ENCODE measurements around the gene HYOU1.

The HYOU1 gene

DNA sequence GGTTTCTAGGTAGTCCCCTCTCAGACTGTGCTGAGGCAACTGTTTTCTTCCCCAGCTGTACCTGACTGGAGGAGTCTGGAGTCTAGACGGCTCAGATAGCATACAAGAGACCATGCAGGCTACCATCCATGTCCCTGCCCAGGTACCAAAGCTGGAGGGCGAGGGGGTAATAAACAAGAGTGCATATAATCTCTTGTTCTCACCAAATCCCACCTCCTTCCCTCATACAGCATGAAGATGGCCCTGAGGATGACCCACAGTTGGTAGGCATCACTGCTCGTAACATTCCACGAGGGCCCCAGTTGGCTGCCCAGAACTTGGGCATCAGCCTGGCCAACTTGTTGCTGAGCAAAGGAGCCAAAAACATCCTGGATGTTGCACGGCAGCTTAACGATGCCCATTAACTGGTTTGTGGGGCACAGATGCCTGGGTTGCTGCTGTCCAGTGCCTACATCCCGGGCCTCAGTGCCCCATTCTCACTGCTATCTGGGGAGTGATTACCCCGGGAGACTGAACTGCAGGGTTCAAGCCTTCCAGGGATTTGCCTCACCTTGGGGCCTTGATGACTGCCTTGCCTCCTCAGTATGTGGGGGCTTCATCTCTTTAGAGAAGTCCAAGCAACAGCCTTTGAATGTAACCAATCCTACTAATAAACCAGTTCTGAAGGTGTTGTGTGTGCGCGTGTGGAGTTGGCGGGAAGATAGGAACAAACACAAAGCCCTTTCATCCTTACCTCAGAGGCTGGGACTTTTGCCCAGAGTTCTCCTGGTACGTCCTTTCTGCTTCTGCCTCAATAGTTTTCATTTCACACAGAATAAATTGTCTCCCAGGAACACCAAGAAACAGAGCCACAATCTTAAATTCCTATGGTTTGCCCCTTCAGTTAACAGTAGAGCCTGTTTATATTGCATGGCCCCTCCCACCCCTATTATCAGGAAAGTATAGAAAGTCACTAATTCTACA, 36.2 kb upstream of the HYOU1 start:
- Mint-ChIP-seq H3K9me3 (no peaks in the 10 kb centered on the region), H3K4me1 (ENCODE audit: low read depth) (peaks cover 33% of the 10 kb centered on the region)

DNA sequence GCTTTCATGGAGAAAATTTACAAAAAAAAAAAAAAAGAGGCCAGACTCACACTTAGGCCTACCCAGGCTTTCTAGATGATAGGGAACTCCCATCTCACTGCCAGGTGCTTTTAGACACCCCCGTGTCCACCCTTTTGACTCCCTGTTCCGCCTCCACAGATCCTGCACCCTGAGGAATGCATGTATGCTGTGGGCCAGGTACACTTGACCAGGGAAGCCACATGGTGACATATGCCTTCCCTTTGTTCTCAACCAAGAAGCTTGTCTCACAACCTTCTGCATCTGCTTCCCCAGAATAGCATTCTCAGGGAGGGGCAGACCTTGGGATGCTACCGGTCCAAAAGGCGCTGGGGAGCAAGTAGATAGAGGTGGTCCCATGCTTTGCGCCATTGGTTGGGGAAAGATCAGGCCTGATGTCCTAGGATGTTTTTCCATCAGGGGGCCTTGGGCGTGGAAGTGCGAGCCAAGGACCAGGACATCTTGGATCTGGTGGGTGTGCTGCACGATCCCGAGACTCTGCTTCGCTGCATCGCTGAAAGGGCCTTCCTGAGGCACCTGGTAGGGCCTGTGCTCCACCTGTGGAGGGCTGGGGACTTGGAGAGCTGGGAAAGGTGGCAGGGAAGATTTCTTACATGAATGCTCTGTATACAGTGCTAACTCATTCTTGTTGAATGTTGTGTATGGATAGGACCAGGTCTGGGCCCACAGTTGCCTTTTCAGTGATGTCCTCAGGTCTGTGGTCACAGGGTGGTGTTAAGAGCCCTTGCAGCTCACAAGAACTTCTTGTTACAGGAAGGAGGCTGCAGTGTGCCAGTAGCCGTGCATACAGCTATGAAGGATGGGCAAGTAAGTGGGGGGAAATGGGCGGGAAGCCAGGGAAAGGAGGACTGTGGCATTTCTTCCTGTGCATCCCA, 35.2 kb upstream of the HYOU1 start:
- H3K36me3 Mint-ChIP-seq (ENCODE audit: low read depth): peaks cover 37% of the 10 kb centered on the region
- no peaks in the 10 kb centered on the region for H3K9me3 Mint-ChIP-seq
- H3K4me1 Mint-ChIP-seq (ENCODE audit: low read depth): peaks cover 39% of the 10 kb centered on the region
- H3K27me3 Mint-ChIP-seq (ENCODE audit: low read depth): peaks cover 3% of the 10 kb centered on the region
- H3K27ac Mint-ChIP-seq: peak overlapping the region; percentile 56
- H3K4me3 Mint-ChIP-seq: peak overlapping the region; percentile 92

More for the DNA sequence above, 36.2 kb upstream of the HYOU1 start:
- Mint-ChIP-seq H3K27ac (peak overlapping the region; percentile 77), H3K4me3 (peak overlapping the region; percentile 92), H3K36me3 (ENCODE audit: low read depth) (peaks cover 47% of the 10 kb centered on the region), H3K27me3 (ENCODE audit: low read depth) (peaks cover 3% of the 10 kb centered on the region)

- Mint-ChIP-seq H3K27me3 (ENCODE audit: low read depth) (peaks cover 3% of the 10 kb centered on the region), H3K4me1 (ENCODE audit: low read depth) (peaks cover 38% of the 10 kb centered on the region), H3K36me3 (ENCODE audit: low read depth) (peaks cover 28% of the 10 kb centered on the region), H3K9me3 (no peaks in the 10 kb centered on the region), H3K4me3 (no peak overlapping the region), H3K27ac (no peak overlapping the region)
Observed at GRCh38 chr11:119091178-119091577, 34.2 kb upstream of the HYOU1 start.

- Mint-ChIP-seq H3K4me3 (no peak overlapping the region), H3K9me3 (no peaks in the 10 kb centered on the region), H3K4me1 (ENCODE audit: low read depth) (peaks cover 40% of the 10 kb centered on the region)
Observed at GRCh38 chr11:119089319-119089718, 32.3 kb upstream of the HYOU1 start.

GRCh38 chr11:119088406-119088805, 31.4 kb upstream of the HYOU1 start:
- H3K4me1 Mint-ChIP-seq (ENCODE audit: low read depth): peaks cover 37% of the 10 kb centered on the region
- no peaks in the 10 kb centered on the region for H3K27me3 Mint-ChIP-seq (ENCODE audit: low read depth)
- no peak overlapping the region for H3K27ac Mint-ChIP-seq
- H3K9me3 Mint-ChIP-seq: no peaks in the 10 kb centered on the region
- H3K4me3 Mint-ChIP-seq: no peak overlapping the region
- H3K36me3 Mint-ChIP-seq (ENCODE audit: low read depth): peaks cover 17% of the 10 kb centered on the region

More at GRCh38 chr11:119089319-119089718, 32.3 kb upstream of the HYOU1 start:
- Mint-ChIP-seq H3K27me3 (ENCODE audit: low read depth) (no peaks in the 10 kb centered on the region), H3K27ac (no peak overlapping the region), H3K36me3 (ENCODE audit: low read depth) (peaks cover 23% of the 10 kb centered on the region)

GRCh38 chr11:119087747-119088241, 30.8 kb upstream of the HYOU1 start:
- no peaks in the 10 kb centered on the region for H3K9me3 Mint-ChIP-seq
- no peak overlapping the region for H3K4me3 Mint-ChIP-seq
- no peaks in the 10 kb centered on the region for H3K27me3 Mint-ChIP-seq (ENCODE audit: low read depth)
- H3K27ac Mint-ChIP-seq: peak overlapping the region; percentile 63
- peaks cover 11% of the 10 kb centered on the region for H3K36me3 Mint-ChIP-seq (ENCODE audit: low read depth)
- H3K4me1 Mint-ChIP-seq (ENCODE audit: low read depth): peaks cover 34% of the 10 kb centered on the region

DNA sequence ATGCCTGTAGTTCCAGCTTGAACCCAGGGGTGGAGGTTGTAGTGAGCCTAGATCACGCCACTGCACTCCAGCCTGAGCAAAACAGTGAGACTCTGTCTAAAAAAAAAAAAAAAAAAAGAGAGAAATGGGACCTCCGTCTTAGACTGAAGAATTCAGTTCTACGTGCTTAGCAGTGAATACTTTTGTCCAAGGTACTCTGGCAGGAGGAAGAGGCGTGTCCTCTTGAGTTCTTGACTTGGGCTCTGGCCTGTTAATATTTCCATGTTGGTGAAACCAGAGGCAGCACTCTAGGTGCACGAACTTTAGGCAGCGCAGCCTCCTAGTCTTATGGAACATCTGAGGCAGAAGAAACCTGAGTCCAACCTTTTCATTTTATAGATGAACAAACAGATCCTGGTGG, 30.1 kb upstream of the HYOU1 start:
- Mint-ChIP-seq H3K4me3 (peak overlapping the region; percentile 34), H3K4me1 (ENCODE audit: low read depth) (peaks cover 28% of the 10 kb centered on the region), H3K27ac (no peak overlapping the region), H3K36me3 (ENCODE audit: low read depth) (peaks cover 8% of the 10 kb centered on the region), H3K27me3 (ENCODE audit: low read depth) (no peaks in the 10 kb centered on the region), H3K9me3 (no peaks in the 10 kb centered on the region)

GRCh38 chr11:119085437-119085847, 28.4 kb upstream of the HYOU1 start:
- no peaks in the 10 kb centered on the region for H3K27me3 Mint-ChIP-seq (ENCODE audit: low read depth)
- peaks cover 23% of the 10 kb centered on the region for H3K4me1 Mint-ChIP-seq (ENCODE audit: low read depth)
- peak overlapping the region; percentile 92 for H3K27ac Mint-ChIP-seq
- H3K4me3 Mint-ChIP-seq: peak overlapping the region; percentile 91
- H3K36me3 Mint-ChIP-seq (ENCODE audit: low read depth): peaks cover 18% of the 10 kb centered on the region
- H3K9me3 Mint-ChIP-seq: no peaks in the 10 kb centered on the region

GRCh38 chr11:119084663-119085436, 27.8 kb upstream of the HYOU1 start, which contains the start of gene HMBS:
Gene HMBS, plus strand, starts transcription at chr11:119084881. Its CDS starts 153 bp downstream, at chr11:119085034.
- no peaks in the 10 kb centered on the region for H3K27me3 Mint-ChIP-seq (ENCODE audit: low read depth)
- peak within 1 kb of the TSS; percentile 92 for H3K27ac Mint-ChIP-seq

GRCh38 chr11:119081682-119082260, 24.8 kb upstream of the HYOU1 start:
- Mint-ChIP-seq H3K4me1 (ENCODE audit: low read depth) (peaks cover 14% of the 10 kb centered on the region), H3K4me3 (no peak overlapping the region), H3K36me3 (ENCODE audit: low read depth) (peaks cover 41% of the 10 kb centered on the region), H3K27ac (no peak overlapping the region), H3K27me3 (ENCODE audit: low read depth) (no peaks in the 10 kb centered on the region), H3K9me3 (no peaks in the 10 kb centered on the region)

More at GRCh38 chr11:119084663-119085436, 27.8 kb upstream of the HYOU1 start, which contains the start of gene HMBS:
- H3K4me3 Mint-ChIP-seq: peak within 1 kb of the TSS; percentile 91
- no peaks in the 10 kb centered on the region for H3K9me3 Mint-ChIP-seq
- H3K4me1 Mint-ChIP-seq (ENCODE audit: low read depth): peaks cover 23% of the 10 kb centered on the region
- peaks cover 23% of the 10 kb centered on the region for H3K36me3 Mint-ChIP-seq (ENCODE audit: low read depth)

DNA sequence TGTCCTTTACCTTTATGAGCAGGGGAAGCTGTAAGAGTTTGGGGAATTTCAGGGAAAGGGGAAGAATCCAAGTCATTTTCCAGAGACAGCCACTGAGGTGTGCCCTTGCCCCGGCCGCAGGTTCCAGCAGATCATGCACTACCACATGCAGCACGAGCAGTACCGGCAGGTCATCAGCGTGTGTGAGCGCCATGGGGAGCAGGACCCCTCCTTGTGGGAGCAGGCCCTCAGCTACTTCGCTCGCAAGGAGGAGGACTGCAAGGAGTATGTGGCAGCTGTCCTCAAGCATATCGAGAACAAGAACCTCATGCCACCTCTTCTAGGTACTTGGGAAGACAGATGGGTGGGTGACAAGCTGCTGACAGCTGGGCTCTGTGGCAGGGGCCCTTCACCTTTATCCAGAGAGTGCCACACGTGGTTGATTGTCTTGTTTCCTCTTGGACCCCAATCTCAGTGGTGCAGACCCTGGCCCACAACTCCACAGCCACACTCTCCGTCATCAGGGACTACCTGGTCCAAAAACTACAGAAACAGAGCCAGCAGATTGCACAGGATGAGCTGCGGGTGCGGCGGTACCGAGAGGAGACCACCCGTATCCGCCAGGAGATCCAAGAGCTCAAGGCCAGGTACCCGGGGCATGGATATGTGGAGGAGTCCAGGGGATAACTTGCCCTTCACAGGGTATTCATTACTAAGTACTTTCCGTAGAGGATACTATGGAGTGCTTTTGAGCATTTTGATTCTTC, 21.8 kb upstream of the HYOU1 start:
- Mint-ChIP-seq H3K4me1 (ENCODE audit: low read depth) (no peaks in the 10 kb centered on the region), H3K27ac (no peak overlapping the region), H3K27me3 (ENCODE audit: low read depth) (no peaks in the 10 kb centered on the region), H3K9me3 (no peaks in the 10 kb centered on the region), H3K4me3 (no peak overlapping the region), H3K36me3 (ENCODE audit: low read depth) (peaks cover 43% of the 10 kb centered on the region)

DNA sequence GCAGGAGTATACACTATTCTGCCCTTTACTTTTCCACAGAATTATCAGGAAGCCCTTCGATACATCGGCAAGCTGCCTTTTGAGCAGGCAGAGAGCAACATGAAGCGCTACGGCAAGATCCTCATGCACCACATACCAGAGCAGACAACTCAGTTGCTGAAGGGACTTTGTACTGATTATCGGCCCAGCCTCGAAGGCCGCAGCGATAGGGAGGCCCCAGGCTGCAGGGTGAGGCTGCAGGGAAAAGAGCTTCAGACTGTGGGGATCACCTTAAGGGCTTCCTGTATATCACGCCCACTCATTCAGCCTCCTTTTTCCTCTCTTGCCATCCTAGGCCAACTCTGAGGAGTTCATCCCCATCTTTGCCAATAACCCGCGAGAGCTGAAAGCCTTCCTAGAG, 20.8 kb upstream of the HYOU1 start:
- Mint-ChIP-seq H3K27ac (no peak overlapping the region), H3K4me3 (no peak overlapping the region), H3K36me3 (ENCODE audit: low read depth) (peaks cover 49% of the 10 kb centered on the region), H3K4me1 (ENCODE audit: low read depth) (no peaks in the 10 kb centered on the region), H3K9me3 (no peaks in the 10 kb centered on the region), H3K27me3 (ENCODE audit: low read depth) (no peaks in the 10 kb centered on the region)
